ENCODE data around the gene PACSIN1.

DNA sequence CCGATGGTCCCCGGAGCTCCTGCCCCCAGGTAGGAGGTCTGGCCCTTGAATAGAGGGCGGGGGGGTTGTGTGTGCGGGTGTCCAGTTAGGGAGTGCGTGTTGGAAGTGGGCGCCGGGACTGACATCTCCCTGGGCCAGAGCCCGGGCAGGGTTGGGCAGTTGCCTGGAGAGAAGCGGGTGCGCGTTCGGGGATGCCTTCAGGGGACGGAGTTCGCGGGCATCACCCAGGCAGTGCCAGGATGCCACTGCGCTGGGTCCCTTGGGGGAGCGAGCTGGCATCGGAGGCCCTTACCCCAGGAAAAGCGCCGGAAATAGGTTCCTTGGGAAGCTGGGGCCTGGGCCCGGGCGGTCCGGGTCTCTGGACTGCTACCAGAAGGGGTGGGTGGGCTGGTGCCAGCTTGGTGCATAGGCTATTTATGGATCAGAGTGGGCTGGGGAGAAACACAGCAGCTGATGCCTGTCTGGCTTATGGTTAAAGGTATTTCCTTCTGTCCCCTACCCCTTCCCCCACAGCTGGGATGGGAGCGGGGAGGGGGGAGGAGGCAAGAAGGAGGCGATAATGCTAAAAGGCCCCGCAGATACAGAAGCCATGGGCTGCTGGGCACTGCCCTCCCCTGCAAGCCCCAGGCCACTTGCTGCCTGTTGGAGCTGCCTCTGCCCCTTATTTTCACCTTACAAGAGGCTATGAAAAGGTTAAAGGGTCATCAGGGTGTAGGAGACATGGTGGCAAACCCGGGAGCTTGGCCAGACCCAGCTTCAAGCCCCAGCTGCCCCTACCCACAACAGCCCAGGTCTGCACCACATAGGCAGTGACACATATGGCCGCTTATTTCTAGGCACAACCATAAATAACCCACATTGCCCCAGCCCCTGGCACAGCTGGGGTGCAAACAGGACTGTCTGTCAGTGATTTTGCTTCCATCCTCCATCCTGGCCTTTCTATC, 638 bp downstream of the PACSIN1 start:
- TF ChIP-seq TARDBP (IDR thresholded peaks at IDR 0.05) = no peak
- no peak for TF ChIP-seq ARNT (IDR thresholded peaks at IDR 0.05)
- TF ChIP-seq FOXA1 (IDR thresholded peaks at IDR 0.05) = no peak
- TF ChIP-seq SP1 (IDR thresholded peaks at IDR 0.05) = no peak
- TF ChIP-seq BHLHE40 (IDR thresholded peaks at IDR 0.05; ENCODE audit: borderline replicate concordance) = no peak
- no peak for TF ChIP-seq NFRKB (IDR thresholded peaks at IDR 0.05)
- no peak for TF ChIP-seq ELF4 (IDR thresholded peaks at IDR 0.05)
- TF ChIP-seq LEF1 (IDR thresholded peaks at IDR 0.05; ENCODE audit: borderline replicate concordance) = no peak
